ENCODE results near the gene RPL31.

DNA sequence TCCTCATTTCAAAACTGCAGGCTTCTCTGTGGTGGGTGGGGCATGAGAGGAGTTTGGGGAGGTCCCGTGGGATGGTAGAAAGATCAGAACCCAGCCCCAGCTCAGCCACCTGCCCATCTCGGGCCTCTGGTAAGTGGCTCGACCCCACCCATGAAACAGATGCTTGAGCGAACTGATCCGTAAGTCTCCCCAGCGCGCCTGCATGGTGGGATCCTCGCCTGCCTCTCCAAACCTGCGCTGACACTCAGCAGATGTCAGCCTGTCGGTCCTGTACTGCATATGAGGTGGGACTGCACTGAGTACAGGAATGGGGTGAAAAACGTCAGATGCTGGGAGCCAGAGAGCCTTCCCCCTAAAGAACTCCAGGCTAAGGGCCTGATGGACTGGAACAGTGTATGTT, 15.9 kb upstream of the RPL31 start:
- TF ChIP-seq CTCF (IDR thresholded peaks at IDR 0.05) (no peak), POLR2A (IDR thresholded peaks at IDR 0.05) (no peak)
